ENCODE data around the gene TRAPPC10. TPM values are rescaled to one million over a fixed set of nuclear protein-coding genes. Genes with fewer than 3 reads are reported as not detected.

The TRAPPC10 gene
- total RNA-seq, 4 donors from 2014 or later = 17.9 to 32.9 (median 23.1) TPM

GRCh38 chr21:44006656-44007055, 5.5 kb upstream of the TRAPPC10 start:
- TF ChIP-seq, protein P1, sequence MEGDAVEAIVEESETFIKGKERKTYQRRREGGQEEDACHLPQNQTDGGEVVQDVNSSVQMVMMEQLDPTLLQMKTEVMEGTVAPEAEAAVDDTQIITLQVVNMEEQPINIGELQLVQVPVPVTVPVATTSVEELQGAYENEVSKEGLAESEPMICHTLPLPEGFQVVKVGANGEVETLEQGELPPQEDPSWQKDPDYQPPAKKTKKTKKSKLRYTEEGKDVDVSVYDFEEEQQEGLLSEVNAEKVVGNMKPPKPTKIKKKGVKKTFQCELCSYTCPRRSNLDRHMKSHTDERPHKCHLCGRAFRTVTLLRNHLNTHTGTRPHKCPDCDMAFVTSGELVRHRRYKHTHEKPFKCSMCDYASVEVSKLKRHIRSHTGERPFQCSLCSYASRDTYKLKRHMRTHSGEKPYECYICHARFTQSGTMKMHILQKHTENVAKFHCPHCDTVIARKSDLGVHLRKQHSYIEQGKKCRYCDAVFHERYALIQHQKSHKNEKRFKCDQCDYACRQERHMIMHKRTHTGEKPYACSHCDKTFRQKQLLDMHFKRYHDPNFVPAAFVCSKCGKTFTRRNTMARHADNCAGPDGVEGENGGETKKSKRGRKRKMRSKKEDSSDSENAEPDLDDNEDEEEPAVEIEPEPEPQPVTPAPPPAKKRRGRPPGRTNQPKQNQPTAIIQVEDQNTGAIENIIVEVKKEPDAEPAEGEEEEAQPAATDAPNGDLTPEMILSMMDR (IDR thresholded peaks at IDR 0.05 in 4 of 5, conservative IDR thresholded peaks at IDR 0.05 in 1 of 5) = no peak
- no peak for TF ChIP-seq POLR2A (IDR thresholded peaks at IDR 0.05)
- Histone ChIP-seq H3K27me3 (no peaks in the 10 kb centered on the region), H3K4me1 (peaks cover 5 to 6% of the 10 kb centered on the region in 2 donors), H3K27ac (no peak overlapping the region), H3K4me3 (no peak overlapping the region), H3K36me3 (no peaks in the 10 kb centered on the region), H3K9me3 (no peaks in the 10 kb centered on the region)
- DNase-seq (no peak), ATAC-seq (no peak)
- in situ Hi-C loops (cut with MboI; ENCODE audit: low sequenced_read_pairs in 4 of 4) = no loop called here
- intact Hi-C loops (cut with DNase I; ENCODE audit: low total_unique reads) = no loop called here

DNA sequence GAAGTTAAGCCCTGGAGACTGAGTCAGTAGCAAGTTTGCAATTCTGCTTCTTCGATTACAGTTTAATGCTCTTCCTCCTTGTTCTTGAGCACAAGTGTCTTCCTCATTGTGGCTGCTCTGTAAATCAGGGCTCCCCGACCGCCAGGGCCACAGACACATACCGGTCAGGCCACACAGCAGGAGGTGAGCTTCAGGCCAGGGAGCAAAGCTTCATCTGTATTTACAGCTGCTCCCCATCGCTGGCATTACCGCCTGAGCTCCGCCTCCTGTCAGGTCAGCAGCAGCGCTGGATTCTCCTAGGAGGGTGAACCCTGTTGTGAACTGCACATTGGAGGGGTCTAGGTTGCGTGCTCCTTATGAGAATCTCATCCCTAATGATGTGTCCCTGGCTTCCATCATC, 1.7 kb upstream of the TRAPPC10 start:
- ATAC-seq = no peak
- no peak overlapping the region for H3K27ac ChIP-seq
- no peak for DNase-seq
- H3K4me3 ChIP-seq = no peak overlapping the region
- no peaks in the 10 kb centered on the region for H3K9me3 ChIP-seq
- TF ChIP-seq POLR2A (IDR thresholded peaks at IDR 0.05) = no peak
- TF ChIP-seq, protein P1 (IDR thresholded peaks at IDR 0.05 in 4 of 5, conservative IDR thresholded peaks at IDR 0.05 in 1 of 5) = no peak
- no peaks in the 10 kb centered on the region for H3K36me3 ChIP-seq
- in situ Hi-C loops (cut with MboI; ENCODE audit: low sequenced_read_pairs in 4 of 4) (no loop called here), intact Hi-C loops (cut with DNase I; ENCODE audit: low total_unique reads) (no loop called here)
- H3K27me3 ChIP-seq = no peaks in the 10 kb centered on the region
- peaks cover 26 to 27% of the 10 kb centered on the region in 2 donors for H3K4me1 ChIP-seq

DNA sequence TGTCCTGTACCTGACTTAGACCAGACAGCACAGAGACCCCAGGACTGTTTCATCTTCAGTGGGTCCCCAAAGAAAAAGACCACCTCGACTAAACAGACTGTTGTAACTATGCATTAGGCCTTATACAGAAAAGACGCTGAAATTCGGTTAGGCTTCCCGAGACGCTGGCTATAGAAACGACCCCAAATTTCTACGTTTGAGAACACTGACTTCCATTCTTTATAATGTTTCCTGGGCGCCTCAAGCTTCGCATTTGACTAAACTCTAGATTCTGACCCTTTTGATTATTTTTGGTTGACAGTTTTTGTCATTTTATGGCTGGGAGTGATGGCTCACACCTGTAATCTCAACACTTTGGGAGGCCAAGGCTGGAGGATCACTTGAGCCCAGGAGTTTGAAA, 986 bp upstream of the TRAPPC10 start:
- Histone ChIP-seq H3K27me3 (no peaks in the 10 kb centered on the region), H3K4me3 (peak overlapping the region; percentile 69 to 96 (median 94)), H3K4me1 (peaks cover 31 to 34% of the 10 kb centered on the region in 2 donors), H3K36me3 (no peaks in the 10 kb centered on the region), H3K9me3 (no peaks in the 10 kb centered on the region), H3K27ac (peak overlapping the region; percentile 84 to 98 (median 98))
- TF ChIP-seq, protein P1 (IDR thresholded peaks at IDR 0.05 in 4 of 5, conservative IDR thresholded peaks at IDR 0.05 in 1 of 5) = no peak
- TF ChIP-seq POLR2A (IDR thresholded peaks at IDR 0.05) = no peak
- DNase-seq (no peak), ATAC-seq (no peak)
- intact Hi-C loops (cut with DNase I; ENCODE audit: low total_unique reads) (no loop called here), in situ Hi-C loops (cut with MboI; ENCODE audit: low sequenced_read_pairs in 4 of 4) (no loop called here)

- peaks cover 36 to 47% of the 10 kb centered on the region in 2 donors for H3K4me1 ChIP-seq
- H3K4me3 ChIP-seq = peak overlapping the region; percentile 69 to 96 (median 90)
- no peaks in the 10 kb centered on the region for H3K27me3 ChIP-seq
- peak overlapping the region; percentile 84 to 98 (median 98) for H3K27ac ChIP-seq
- peak; percentile 53 to 54 for ATAC-seq
- TF ChIP-seq, protein P1 (IDR thresholded peaks at IDR 0.05 in 4 of 5, conservative IDR thresholded peaks at IDR 0.05 in 1 of 5) = peak in 1 of 5 experiments; percentile 18
- no peak for TF ChIP-seq POLR2A (IDR thresholded peaks at IDR 0.05)
- peak; percentile 23 to 36 for DNase-seq
- H3K9me3 ChIP-seq = no peaks in the 10 kb centered on the region
- intact Hi-C loops (cut with DNase I; ENCODE audit: low total_unique reads) (loop anchor here (2.0 kb wide), 1 partner anchor 326 kb away; the partner anchor contains the start of gene CFAP410), in situ Hi-C loops (cut with MboI; ENCODE audit: low sequenced_read_pairs in 4 of 4) (no loop called here)
- H3K36me3 ChIP-seq = no peaks in the 10 kb centered on the region
Measured at GRCh38 chr21:44012474-44013379, 618 bp downstream of the TRAPPC10 start.
